ENCODE results near the gene YY1. TPM values are rescaled to one million over a fixed set of nuclear protein-coding genes. Genes with fewer than 3 reads are reported as not detected.
"Not testable (repeated sequence)": the region's sequence is repeated elsewhere in the genome, so short reads cannot be mapped to it uniquely, and the experiment has no call there.

Gene YY1
- total and polyA plus RNA-seq, 2 experiments from 2014 or later = 27.0 to 73.4 TPM

DNA sequence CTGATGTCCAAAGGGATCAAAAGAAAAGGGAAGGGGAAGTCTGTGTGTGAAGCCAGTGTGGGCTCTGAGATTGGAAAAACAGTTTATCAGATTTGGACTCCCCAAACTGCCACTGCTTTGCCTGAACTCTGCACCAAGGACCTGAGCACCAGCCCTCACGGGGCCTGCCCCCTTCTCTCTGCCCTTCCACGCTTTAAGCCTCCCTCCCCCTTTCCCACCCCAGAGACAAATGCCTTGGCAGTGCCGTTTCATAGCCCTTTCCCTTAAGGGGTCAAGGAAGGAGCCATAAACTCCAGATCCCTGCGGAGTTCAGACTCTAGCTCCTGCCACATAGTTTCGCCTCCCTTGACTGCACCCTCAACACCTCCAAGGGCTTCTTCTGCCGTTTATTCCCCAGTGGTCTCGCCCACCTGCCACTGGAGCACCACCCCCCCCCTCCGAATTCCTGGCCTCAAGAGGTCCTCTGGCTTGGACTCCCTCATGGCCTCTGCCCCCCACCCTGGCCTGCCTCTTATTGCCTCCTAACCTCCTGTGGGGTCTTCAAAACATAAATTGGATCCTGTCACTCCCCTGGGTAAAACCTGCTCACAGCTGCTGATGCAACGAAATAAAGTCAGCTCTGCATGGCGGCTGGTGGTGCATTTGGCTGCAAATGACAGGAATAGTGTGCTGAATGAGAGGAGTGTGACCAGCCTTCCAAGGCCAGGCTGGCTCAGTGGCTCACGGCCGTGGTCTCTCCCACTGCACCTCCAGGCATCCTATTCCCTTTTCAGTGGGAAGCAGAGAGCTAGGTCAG lies 48.5 kb downstream of the YY1 start:
- no peak overlapping the region for H3K4me3 ChIP-seq
- H3K27me3 ChIP-seq = no peaks in the 10 kb centered on the region
- no peak for DNase-seq (ENCODE audit: low read depth in 1 of 2, low spot score in 1 of 2)
- TF ChIP-seq, protein P1, sequence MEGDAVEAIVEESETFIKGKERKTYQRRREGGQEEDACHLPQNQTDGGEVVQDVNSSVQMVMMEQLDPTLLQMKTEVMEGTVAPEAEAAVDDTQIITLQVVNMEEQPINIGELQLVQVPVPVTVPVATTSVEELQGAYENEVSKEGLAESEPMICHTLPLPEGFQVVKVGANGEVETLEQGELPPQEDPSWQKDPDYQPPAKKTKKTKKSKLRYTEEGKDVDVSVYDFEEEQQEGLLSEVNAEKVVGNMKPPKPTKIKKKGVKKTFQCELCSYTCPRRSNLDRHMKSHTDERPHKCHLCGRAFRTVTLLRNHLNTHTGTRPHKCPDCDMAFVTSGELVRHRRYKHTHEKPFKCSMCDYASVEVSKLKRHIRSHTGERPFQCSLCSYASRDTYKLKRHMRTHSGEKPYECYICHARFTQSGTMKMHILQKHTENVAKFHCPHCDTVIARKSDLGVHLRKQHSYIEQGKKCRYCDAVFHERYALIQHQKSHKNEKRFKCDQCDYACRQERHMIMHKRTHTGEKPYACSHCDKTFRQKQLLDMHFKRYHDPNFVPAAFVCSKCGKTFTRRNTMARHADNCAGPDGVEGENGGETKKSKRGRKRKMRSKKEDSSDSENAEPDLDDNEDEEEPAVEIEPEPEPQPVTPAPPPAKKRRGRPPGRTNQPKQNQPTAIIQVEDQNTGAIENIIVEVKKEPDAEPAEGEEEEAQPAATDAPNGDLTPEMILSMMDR (IDR thresholded peaks at IDR 0.05; ENCODE audit: low read depth, low read length) = no peak
- H3K4me1 ChIP-seq (ENCODE audit: low read depth) = peaks cover 19% of the 10 kb centered on the region
- no peak overlapping the region for H3K27ac ChIP-seq
- H3K36me3 ChIP-seq = no peaks in the 10 kb centered on the region
- H3K9me3 ChIP-seq (ENCODE audit: low read depth) = no peaks in the 10 kb centered on the region

DNA sequence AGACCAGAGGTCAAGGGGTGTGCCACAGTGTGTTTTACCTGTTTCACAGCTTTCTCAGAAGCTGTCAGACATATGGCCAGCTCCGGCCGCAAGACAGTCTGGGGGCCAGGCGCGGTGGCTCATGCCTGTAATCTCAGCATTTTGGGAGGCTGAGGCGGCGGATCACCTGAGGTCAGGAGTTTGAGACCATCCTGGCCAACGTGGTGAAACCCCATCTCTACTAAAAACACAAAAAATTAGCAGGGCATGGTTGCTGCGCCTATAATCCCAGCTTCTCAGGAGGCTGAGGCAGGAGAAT lies 49.0 kb downstream of the YY1 start:
- peaks cover 15% of the 10 kb centered on the region for H3K4me1 ChIP-seq (ENCODE audit: low read depth)
- not testable (repeated sequence) for H3K4me3 ChIP-seq; DNase-seq (ENCODE audit: low read depth in 1 of 2, low spot score in 1 of 2); H3K9me3 ChIP-seq (ENCODE audit: low read depth); H3K36me3 ChIP-seq; H3K27ac ChIP-seq; H3K27me3 ChIP-seq

DNA sequence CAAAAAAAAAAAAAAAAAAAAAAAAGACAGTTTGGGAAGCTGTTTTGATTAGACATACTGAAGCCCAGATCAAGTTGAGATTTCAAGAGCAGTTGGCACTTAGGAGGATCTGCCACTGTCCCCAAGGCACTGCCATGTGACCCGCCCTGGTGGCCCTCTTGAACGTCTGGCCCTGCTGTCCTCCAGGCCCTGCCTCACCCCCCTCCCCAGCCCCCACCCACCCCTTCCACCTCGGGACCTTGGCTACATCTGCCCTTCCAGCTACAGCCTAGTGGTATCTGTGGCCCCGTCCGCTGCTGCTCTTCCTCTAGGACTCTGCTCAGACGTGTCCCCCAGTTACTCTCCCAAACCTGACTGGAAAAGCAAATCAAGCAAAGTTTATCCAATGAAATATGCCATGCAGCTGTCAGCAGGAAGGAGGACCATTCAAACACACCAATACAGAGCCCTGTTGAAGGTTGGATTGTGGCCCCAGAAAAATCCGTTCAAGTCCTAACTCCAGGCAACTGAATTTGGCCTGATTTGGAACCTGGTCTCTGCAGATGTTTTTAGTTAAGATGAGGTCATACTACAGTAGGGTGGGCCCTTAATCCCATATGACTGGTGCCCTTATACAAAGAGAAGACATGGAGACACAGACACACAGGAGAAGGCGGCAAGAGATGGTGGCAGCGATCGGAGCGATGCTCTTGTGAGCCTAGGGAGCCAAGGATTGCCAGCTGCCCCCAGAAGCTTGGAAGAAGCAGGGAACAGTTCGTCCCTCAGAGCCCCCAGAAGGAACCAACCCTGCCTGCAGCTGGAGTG lies 49.6 kb downstream of the YY1 start:
- TF ChIP-seq, protein P1 (IDR thresholded peaks at IDR 0.05; ENCODE audit: low read depth, low read length) = no peak
- no peaks in the 10 kb centered on the region for H3K36me3 ChIP-seq
- no peaks in the 10 kb centered on the region for H3K27me3 ChIP-seq
- H3K4me3 ChIP-seq = no peak overlapping the region
- H3K27ac ChIP-seq = peak overlapping the region; percentile 50
- no peaks in the 10 kb centered on the region for H3K9me3 ChIP-seq (ENCODE audit: low read depth)
- peaks cover 15% of the 10 kb centered on the region for H3K4me1 ChIP-seq (ENCODE audit: low read depth)
- DNase-seq (ENCODE audit: low read depth in 1 of 2, low spot score in 1 of 2) = no peak

DNA sequence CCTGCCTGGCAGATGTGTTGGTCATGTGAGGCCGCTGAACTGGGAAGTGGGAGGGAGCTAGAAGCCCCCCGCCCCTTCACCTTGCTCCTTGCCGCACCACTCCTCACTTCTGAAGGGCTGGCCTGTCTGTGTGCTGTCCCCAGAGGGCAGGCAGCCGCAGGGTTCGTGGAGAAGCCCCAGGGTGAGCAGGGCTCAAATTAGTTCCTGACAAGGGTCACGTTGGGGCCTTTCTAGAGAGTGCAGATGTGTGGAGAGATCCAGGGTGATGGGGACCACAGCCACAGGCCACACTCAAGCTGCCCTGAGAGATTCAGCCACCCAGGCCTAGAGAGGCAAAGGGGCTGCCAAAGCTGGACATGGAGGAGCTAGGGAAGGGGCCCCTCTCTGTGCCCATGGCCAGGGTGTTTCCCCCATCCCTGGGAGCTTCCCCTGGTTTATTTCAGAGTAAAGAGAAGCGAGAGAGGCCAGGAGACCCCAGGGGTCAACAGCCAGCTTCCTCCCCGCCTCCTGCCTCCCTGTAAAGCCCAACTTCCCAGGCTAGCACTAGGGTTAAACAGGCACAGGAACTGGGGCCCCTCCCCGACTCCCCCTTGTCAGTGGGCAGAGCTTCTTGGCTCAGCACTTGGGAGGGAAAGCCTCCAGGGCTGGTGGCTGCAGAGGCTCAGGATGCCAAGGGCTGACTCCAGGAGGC lies 51.1 kb downstream of the YY1 start:
- Histone ChIP-seq H3K9me3 (ENCODE audit: low read depth) (no peaks in the 10 kb centered on the region), H3K4me1 (ENCODE audit: low read depth) (peaks cover 13% of the 10 kb centered on the region), H3K4me3 (no peak overlapping the region), H3K36me3 (no peaks in the 10 kb centered on the region), H3K27ac (peak overlapping the region; percentile 81), H3K27me3 (no peaks in the 10 kb centered on the region)
- TF ChIP-seq, protein P1 (IDR thresholded peaks at IDR 0.05; ENCODE audit: low read depth, low read length) = no peak
- DNase-seq (ENCODE audit: low read depth in 1 of 2, low spot score in 1 of 2) = peak in 1 of 2 donors; percentile 74

DNA sequence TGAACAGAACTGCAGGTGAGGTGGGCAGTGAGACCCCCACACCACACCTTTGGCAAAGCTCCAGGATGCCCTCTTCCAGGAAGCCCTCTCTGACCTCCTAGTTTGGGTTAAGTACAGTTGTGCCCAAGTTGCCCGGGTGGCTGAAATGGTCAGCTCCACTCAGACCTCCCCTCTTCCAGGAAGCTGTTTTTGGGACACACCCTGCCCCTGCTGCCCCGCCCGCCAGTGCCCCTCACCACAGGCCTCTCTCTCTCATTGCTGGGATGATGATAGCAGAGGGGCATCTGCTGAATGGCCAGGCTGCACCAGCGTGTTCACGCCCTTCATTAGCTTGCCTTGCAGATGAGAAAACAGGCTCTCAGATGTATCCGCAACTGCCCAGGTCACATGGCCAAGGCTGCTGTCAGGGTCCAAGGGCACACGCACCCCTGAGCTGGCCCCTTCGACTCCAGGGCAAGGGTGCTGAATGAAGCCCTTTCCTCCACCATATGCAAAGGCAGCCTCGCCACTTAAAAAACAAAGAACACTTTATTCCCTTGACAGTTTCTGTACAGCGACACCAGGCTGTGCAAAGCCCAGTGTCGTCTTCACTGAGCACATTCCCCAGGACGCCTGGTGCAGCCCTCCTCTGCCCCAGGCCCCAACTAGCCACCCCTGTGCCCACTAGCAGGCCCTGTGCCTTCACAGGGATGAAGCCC lies 51.8 kb downstream of the YY1 start:
- no peak for DNase-seq (ENCODE audit: low read depth in 1 of 2, low spot score in 1 of 2)
- TF ChIP-seq, protein P1 (IDR thresholded peaks at IDR 0.05; ENCODE audit: low read depth, low read length) = no peak
- H3K27ac ChIP-seq = peak overlapping the region; percentile 81
- no peak overlapping the region for H3K4me3 ChIP-seq
- H3K27me3 ChIP-seq = no peaks in the 10 kb centered on the region
- H3K36me3 ChIP-seq = no peaks in the 10 kb centered on the region
- H3K9me3 ChIP-seq (ENCODE audit: low read depth) = no peaks in the 10 kb centered on the region
- H3K4me1 ChIP-seq (ENCODE audit: low read depth) = peaks cover 13% of the 10 kb centered on the region
